Peyer's patch (tissue), 4 donors: ENCODE results near the gene SREK1. TPM values are rescaled to one million over a fixed set of nuclear protein-coding genes. Genes with fewer than 3 reads are reported as not detected.

Source experiments
- DNase-seq, 3 donors: peaks; one replicate each; pipeline ENCODE4 v3.0.0-alpha.2; 2017 to 2019
- H3K27ac ChIP-seq, 4 donors: fragments of 200-600 bp; sonication (generic); one replicate each; pipeline ENCODE4 v1.5.1; 2016 to 2019
- H3K27me3 ChIP-seq, 2 donors: fragments of 200-600 bp; sonication (generic); one replicate each; pipeline ENCODE4 v1.5.1; 2019
- H3K36me3 ChIP-seq, 3 donors: fragments of 200-600 bp; sonication (generic); one replicate each; pipeline ENCODE4 v1.5.1; 2016 to 2019
- H3K4me1 ChIP-seq, 4 donors: fragments of 200-600 bp; sonication (generic); one replicate each; pipeline ENCODE4 v1.5.1; 2016 to 2019
- H3K4me3 ChIP-seq, 4 donors: fragments of 200-600 bp; sonication (generic); 1 replicate in 3 of 4; 2 replicates in 1 of 4; pipeline ENCODE4 v1.5.1; 2016 to 2019; ENCODE audit warnings: mild to moderate bottlenecking in 1 of 4
- H3K9me3 ChIP-seq, 4 donors: fragments of 200-600 bp; sonication (generic); one replicate each; pipeline ENCODE4 v1.5.1; 2016 to 2019; ENCODE audit warnings: mild to moderate bottlenecking in 1 of 4
- POLR2A ChIP-seq, 2 donors: fragments of 450-650 bp; IDR thresholded peaks; one replicate each; pipeline ENCODE4 v1.5.1; 2017; ENCODE audit warnings: antibody characterized with exemption in 2 of 2, mild to moderate bottlenecking in 2 of 2, moderate library complexity in 2 of 2
- total RNA-seq, 4 donors: library from RNA; depleted of rRNA; stranded (reverse); fragments of >200 nt; gene quantifications; one replicate each; pipeline ENCODE4 v1.1.0, GENCODE V29; 2016
- TF ChIP-seq, protein P1 (sequence below), 6 experiments: fragments of 450-650 bp in 4 of 6; fragments of 200-600 bp in 2 of 6; sonication (generic) in 1 of 6; IDR thresholded peaks; one replicate each; pipeline ENCODE4 v1.5.1; 2017 to 2019; ENCODE audit warnings: antibody characterized with exemption in 6 of 6, mild to moderate bottlenecking in 3 of 6, moderate library complexity in 1 of 6

Gene SREK1
- total RNA-seq, 4 donors from 2014 or later, result 99.8 to 282 (median 115) TPM

DNA sequence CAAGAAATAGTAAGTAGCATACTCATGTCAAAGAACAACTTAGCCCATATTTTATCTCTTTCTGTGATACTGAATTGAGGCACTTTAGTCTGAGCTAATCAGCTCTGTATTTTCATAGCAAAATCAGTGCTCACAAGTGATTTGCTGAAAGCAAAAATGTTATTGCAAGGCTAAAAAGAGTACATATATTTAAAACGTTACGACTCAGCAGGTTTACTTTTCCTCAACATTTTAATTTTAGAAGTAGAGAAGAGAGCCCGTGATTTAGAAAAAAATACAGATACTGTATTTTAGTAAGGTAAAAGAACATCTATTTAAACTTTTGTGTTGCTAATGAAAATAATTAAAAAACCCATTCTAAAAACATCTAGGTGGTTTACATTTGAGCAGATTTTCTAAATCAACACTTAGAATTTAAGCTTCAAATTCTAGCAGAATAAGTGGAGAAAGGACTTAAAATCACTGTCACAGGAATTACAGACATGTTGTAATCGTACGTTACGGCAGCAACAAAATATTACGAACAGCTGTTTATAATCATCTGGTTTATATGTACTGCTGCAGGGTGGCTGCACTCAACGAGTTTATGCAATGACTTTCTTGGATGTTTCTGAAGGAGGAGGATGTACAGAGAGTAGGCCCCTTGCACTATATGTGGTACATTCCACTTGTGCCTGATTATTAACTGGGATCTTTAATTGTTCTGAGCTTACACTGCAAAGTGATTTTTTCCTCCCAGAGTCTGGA is 20.1 kb downstream of the SREK1 start:
- H3K4me1 ChIP-seq, result no peaks in the 10 kb centered on the region
- no peaks in the 10 kb centered on the region for H3K9me3 ChIP-seq
- no peak overlapping the region for H3K4me3 ChIP-seq
- TF ChIP-seq POLR2A (IDR thresholded peaks at IDR 0.05), result no peak
- TF ChIP-seq, protein P1, sequence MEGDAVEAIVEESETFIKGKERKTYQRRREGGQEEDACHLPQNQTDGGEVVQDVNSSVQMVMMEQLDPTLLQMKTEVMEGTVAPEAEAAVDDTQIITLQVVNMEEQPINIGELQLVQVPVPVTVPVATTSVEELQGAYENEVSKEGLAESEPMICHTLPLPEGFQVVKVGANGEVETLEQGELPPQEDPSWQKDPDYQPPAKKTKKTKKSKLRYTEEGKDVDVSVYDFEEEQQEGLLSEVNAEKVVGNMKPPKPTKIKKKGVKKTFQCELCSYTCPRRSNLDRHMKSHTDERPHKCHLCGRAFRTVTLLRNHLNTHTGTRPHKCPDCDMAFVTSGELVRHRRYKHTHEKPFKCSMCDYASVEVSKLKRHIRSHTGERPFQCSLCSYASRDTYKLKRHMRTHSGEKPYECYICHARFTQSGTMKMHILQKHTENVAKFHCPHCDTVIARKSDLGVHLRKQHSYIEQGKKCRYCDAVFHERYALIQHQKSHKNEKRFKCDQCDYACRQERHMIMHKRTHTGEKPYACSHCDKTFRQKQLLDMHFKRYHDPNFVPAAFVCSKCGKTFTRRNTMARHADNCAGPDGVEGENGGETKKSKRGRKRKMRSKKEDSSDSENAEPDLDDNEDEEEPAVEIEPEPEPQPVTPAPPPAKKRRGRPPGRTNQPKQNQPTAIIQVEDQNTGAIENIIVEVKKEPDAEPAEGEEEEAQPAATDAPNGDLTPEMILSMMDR (IDR thresholded peaks at IDR 0.05), result no peak
- H3K27me3 ChIP-seq, result no peaks in the 10 kb centered on the region
- DNase-seq, result no peak
- no peak overlapping the region for H3K27ac ChIP-seq
- peaks cover 0 to 81% (median 0%) of the 10 kb centered on the region in 3 donors for H3K36me3 ChIP-seq

DNA sequence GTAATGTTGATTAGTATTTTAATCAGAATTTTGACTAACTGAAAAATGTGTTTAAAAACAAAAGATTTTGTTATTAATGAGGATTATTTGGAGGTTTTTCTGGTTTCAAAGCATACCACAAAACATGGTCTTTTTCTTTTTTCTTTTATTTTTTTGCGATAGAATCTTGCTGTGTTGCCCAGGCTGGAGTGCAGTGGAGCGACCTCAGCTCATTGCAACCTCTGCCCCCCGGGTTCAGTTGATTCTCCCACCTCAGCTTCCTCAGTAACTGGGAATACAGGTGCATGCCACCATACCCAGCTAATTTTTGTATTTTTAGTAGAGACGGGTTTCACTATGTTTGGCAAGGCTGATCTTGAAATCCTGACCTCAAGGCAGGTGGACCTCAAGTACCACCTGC is 24.1 kb downstream of the SREK1 start:
- no peaks in the 10 kb centered on the region for H3K4me1 ChIP-seq
- no peak for TF ChIP-seq POLR2A (IDR thresholded peaks at IDR 0.05)
- TF ChIP-seq, protein P1 (IDR thresholded peaks at IDR 0.05), result no peak
- DNase-seq, result no peak
- H3K27me3 ChIP-seq, result no peaks in the 10 kb centered on the region
- peaks cover 0 to 71% (median 0%) of the 10 kb centered on the region in 3 donors for H3K36me3 ChIP-seq
- H3K9me3 ChIP-seq, result no peaks in the 10 kb centered on the region
- H3K4me3 ChIP-seq, result no peak overlapping the region
- no peak overlapping the region for H3K27ac ChIP-seq

DNA sequence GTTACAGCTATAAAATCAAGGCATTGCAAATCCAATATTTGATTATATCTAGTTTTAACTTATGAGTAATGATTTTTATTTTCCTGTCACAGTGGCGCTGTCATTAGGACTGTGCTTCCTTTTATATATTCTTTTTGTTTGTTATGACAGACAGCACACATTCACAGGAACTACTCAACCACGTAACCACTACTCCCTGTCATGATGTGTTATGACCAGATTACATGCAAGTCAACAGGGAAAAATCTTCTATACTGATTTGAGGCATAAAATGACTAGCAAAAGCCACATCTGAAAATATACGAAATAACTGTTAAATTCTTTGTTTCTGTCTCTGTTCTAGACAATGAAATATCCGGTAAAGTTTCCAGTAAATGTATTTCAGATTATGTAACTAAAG is 25.4 kb downstream of the SREK1 start:
- Histone ChIP-seq H3K27me3 (no peaks in the 10 kb centered on the region), H3K27ac (no peak overlapping the region), H3K9me3 (no peaks in the 10 kb centered on the region), H3K4me3 (no peak overlapping the region), H3K36me3 (peaks cover 0 to 68% (median 0%) of the 10 kb centered on the region in 3 donors), H3K4me1 (no peaks in the 10 kb centered on the region)
- TF ChIP-seq, protein P1 (IDR thresholded peaks at IDR 0.05), result no peak
- TF ChIP-seq POLR2A (IDR thresholded peaks at IDR 0.05), result no peak
- DNase-seq, result no peak

DNA sequence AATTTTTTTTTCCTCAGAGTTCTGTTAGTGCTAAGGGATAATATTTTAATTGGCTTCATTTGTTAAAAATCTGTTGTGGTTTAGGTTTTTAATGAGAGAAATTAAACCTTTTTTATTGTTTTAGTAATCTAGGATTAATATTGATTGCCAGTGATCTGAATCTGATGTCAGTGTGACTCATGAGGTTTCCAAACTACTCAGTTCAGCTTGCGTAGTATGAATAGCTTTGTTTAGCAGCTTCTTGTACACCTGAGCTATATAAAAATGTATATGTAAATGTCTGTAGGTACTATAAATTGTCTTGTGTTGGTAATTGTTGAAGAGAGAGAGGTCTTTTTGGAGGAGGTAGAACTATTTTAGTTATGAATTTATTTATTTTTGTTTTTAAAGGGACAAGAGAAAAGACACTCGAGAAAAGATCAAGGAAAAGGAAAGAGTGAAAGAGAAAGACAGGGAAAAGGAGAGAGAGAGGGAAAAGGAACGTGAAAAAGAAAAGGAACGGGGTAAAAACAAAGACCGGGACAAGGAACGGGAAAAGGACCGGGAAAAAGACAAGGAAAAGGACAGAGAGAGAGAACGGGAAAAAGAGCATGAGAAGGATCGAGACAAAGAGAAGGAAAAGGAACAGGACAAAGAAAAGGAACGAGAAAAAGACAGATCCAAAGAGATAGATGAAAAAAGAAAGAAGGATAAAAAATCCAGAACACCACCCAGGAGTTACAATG is 26.3 kb downstream of the SREK1 start:
- Histone ChIP-seq H3K27me3 (no peaks in the 10 kb centered on the region), H3K9me3 (no peaks in the 10 kb centered on the region), H3K4me1 (no peaks in the 10 kb centered on the region), H3K36me3 (peaks cover 0 to 71% (median 0%) of the 10 kb centered on the region in 3 donors), H3K27ac (no peak overlapping the region), H3K4me3 (no peak overlapping the region)
- TF ChIP-seq POLR2A (IDR thresholded peaks at IDR 0.05), result no peak
- TF ChIP-seq, protein P1 (IDR thresholded peaks at IDR 0.05), result no peak
- no peak for DNase-seq

DNA sequence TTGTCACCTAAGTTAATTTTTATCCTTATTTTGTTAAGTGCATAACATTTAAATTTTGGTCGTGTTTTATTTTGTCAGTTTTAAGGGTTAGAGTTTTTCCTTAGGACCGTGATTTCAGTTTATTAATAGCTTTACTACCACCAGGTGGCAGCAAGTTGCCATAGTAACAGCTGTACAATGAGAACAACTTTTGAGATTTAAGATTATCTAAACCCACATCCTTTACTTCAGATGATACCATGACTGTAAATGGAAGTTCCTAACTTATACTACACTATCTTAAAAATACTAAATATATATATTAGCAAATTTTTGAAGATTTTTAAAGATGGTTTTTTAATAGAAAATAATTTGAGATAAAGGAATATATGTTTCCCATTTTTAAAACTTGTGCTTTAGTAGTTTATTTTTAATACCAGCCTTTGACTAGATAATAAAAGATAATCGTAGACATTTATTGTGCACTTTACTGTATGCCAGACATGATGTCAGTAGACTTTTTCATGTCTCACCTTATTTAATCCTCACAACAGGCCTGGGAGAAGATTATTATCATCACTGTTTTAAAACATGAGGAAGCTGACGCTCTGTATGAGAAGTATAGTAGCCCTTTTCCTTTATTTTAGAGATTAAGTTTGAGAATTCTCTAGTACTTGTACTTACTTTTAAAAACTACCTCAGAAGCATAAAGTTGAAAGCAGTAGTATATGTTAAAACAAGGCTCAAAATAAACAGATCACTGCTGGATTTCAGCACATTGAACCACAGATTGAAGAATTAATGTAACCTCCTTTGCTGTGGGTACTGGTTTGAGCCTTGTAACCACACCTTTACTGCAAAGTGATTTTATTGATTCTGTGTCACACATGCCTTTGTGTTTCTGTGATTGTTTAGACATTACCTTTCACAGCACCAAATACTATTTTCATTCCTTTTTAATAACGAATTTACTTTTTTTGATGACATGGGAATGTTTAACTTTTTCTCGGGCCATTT is 27.5 kb downstream of the SREK1 start:
- Histone ChIP-seq H3K27ac (no peak overlapping the region), H3K4me3 (no peak overlapping the region), H3K9me3 (no peaks in the 10 kb centered on the region), H3K36me3 (peaks cover 0 to 78% (median 0%) of the 10 kb centered on the region in 3 donors), H3K4me1 (no peaks in the 10 kb centered on the region), H3K27me3 (no peaks in the 10 kb centered on the region)
- DNase-seq, result peak in 2 of 3 donors; percentile 45 to 66
- TF ChIP-seq, protein P1 (IDR thresholded peaks at IDR 0.05), result peak in 5 of 6 experiments; percentile 52 to 56 (median 54)
- TF ChIP-seq POLR2A (IDR thresholded peaks at IDR 0.05), result no peak
